Measurements from ENCODE around the gene BTBD6.
A peak's percentile ranks its signal among the peaks of the same experiment; 100 is the strongest.
"Not testable (repeated sequence)": the region's sequence is repeated elsewhere in the genome, so short reads cannot be mapped to it uniquely, and the experiment has no call there.

The BTBD6 gene

DNA sequence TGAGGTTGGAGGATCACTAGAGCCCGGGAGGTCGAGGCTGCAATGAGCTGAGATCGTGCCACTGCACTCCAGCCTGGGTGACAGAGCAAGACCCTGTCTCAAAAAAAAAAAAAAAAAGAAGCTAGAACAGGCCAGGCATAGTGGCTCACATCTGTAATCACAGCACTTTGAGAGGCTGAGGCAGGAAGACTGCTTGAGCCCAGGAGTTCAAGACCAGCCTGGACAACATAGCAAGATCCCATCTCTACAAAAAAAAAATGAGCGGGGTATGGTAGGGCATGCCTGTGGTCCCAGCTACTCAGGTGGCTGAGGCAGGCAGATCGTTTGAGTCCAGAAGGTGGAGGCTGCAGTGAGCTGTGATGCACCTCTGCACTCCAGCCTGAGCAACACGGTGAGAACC, 40.6 kb downstream of the BTBD6 start:
- H3K4me3 ChIP-seq (ENCODE audit: insufficient read depth, low read depth, low read length); H3K36me3 ChIP-seq (ENCODE audit: control insufficient read depth, insufficient read depth, low read length); H3K9me3 ChIP-seq (ENCODE audit: control insufficient read depth, low read length); H3K4me1 ChIP-seq (ENCODE audit: control insufficient read depth, insufficient read depth, low read length); H3K27me3 ChIP-seq (ENCODE audit: control insufficient read depth, insufficient read depth, low read length, poor library complexity, severe bottlenecking); H3K27ac ChIP-seq (ENCODE audit: insufficient read depth, low read depth, low read length, poor library complexity, severe bottlenecking): not testable (repeated sequence)
- WGBS, 2 experiments, result 93 to 96% methylated on average over 6 of the region's 6 CpGs

DNA sequence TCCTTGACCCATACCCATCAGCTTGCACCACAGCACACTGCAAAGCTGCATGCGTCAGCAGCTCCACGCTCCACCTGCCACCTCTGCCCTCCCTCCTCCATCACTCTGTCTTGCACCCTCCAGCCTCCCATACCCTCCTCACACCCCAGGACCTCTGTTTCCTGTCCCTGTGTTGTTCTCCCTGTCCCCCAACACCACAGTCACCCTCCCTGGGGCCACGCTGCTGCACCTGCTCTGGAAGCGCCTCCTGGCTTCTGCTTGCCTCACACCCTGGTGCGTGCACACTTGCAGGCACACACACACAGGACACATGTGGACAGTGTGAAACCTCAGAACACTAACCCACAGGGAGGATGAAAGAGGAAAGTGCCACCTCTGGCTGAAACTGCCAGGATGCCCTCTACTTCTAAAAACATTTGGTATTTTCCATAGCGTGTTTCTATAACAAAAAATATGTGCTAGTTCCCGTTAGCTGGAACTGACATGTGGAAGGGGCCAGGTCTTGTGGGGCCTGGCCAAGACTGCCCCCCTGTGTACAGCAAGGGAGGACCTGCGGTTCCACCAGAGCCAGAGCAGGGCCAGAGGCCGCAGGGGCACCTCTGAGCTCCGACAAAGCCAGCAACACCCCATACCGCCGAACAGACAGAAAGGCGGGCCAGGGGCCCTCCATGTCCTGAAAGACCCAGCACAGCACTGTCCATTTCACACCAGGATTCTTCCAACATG, 42.5 kb downstream of the BTBD6 start:
- Histone ChIP-seq H3K36me3 (ENCODE audit: control insufficient read depth, insufficient read depth, low read length) (no peaks in the 10 kb centered on the region), H3K4me1 (ENCODE audit: control insufficient read depth, insufficient read depth, low read length) (peaks cover 4% of the 10 kb centered on the region), H3K9me3 (ENCODE audit: control insufficient read depth, low read length) (no peaks in the 10 kb centered on the region), H3K4me3 (ENCODE audit: insufficient read depth, low read depth, low read length) (no peak overlapping the region), H3K27me3 (ENCODE audit: control insufficient read depth, insufficient read depth, low read length, poor library complexity, severe bottlenecking) (no peaks in the 10 kb centered on the region), H3K27ac (ENCODE audit: insufficient read depth, low read depth, low read length, poor library complexity, severe bottlenecking) (no peak overlapping the region)
- WGBS, 2 experiments, result 84 to 85% methylated on average over 13 of the region's 13 CpGs

DNA sequence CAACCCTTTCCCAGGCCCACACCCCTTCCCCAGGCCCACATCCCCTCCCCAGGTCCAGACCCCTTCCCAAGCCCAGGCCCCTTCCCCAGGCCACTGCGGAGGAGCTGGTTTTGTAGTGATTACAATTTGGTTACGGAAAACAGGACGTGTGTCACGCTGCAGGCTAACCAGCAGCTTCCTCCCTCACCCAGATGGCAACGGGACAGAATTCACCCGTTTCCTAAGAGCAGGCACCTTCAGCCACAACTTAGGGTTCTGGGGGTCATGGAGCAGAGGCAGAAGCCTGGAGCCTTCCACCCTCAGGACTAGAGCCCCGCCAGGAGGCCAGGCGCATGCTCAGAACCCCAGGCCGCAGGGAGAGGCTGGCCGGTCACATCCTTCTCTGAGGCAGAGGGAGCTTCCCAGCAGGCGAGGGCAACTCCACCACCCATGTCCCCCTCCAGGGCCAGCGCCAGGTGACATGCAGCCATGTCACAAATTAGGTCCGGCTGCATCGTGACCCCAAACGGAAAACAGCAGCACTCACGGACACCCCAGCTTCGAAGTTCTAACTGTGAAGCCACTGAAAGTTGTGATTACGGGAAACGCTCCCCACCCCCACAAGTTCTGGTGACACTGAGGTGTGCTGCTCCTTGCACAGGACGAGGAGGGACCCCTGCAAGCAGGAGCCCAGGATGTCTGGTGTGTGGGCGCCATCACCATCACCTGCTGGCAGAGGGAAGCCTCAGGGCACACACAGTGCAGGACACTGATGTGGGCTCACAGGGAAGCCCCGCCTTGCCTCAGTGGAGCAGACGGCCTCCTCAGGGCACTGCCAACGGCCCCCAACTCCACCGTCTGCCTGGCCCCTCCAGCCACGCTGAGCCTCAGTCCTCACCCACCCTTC, 44.7 kb downstream of the BTBD6 start:
- Histone ChIP-seq H3K27me3 (ENCODE audit: control insufficient read depth, insufficient read depth, low read length, poor library complexity, severe bottlenecking) (no peaks in the 10 kb centered on the region), H3K36me3 (ENCODE audit: control insufficient read depth, insufficient read depth, low read length) (no peaks in the 10 kb centered on the region)
- 90 to 92% methylated on average over 26 of the region's 26 CpGs for WGBS, 2 experiments

DNA sequence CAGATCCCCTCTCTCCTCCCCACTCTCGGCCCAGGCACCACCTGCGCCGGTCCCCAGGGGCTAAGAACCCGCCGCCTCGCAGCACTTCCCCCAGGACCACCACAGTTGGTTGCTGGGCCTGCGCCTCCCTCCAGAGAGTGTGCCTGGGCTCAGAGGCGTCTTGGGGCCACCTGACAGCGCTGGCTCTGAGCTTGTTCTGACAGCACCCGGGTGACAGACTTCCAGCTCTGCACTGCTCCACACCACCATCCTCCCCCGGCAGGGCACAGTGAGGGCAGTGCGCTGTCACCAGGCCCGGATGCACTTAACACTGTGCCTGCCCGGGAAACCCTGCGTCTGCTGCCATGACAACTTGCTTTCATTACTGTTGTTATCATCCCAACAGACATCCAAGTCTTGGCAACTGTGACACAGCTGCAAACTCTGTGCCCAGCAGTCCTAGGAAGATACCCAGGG, 45.8 kb downstream of the BTBD6 start:
- Histone ChIP-seq H3K36me3 (ENCODE audit: control insufficient read depth, insufficient read depth, low read length) (no peaks in the 10 kb centered on the region), H3K27me3 (ENCODE audit: control insufficient read depth, insufficient read depth, low read length, poor library complexity, severe bottlenecking) (peaks cover under 1% of the 10 kb centered on the region), H3K4me1 (ENCODE audit: control insufficient read depth, insufficient read depth, low read length) (no peaks in the 10 kb centered on the region), H3K4me3 (ENCODE audit: insufficient read depth, low read depth, low read length) (no peak overlapping the region), H3K9me3 (ENCODE audit: control insufficient read depth, low read length) (no peaks in the 10 kb centered on the region), H3K27ac (ENCODE audit: insufficient read depth, low read depth, low read length, poor library complexity, severe bottlenecking) (no peak overlapping the region)
- 93% methylated on average over 15 of the region's 15 CpGs for WGBS, 2 experiments

More for the DNA sequence above, 44.7 kb downstream of the BTBD6 start:
- H3K9me3 ChIP-seq (ENCODE audit: control insufficient read depth, low read length), result no peaks in the 10 kb centered on the region
- no peaks in the 10 kb centered on the region for H3K4me1 ChIP-seq (ENCODE audit: control insufficient read depth, insufficient read depth, low read length)
- H3K27ac ChIP-seq (ENCODE audit: insufficient read depth, low read depth, low read length, poor library complexity, severe bottlenecking), result no peak overlapping the region
- no peak overlapping the region for H3K4me3 ChIP-seq (ENCODE audit: insufficient read depth, low read depth, low read length)

DNA sequence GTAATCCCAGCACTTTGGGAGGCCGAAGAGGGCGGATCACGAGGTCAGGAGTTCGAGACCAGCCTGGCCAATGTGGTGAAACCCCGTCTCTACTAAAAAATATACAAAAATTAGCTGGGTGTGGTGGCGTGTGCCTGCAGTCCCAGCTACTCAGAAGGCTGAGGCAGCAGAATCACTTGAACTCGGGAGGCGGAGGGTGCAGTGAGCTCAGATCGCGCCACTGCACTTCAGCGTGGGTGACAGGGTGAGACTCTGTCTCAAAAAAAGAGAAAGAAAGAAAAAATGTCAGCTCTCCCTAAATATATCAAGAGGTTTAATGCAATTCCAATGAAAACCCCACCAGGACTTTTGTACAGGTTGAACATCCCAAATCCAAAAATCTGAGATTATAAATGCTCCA, 49.0 kb downstream of the BTBD6 start:
- H3K9me3 ChIP-seq (ENCODE audit: control insufficient read depth, low read length); H3K27ac ChIP-seq (ENCODE audit: insufficient read depth, low read depth, low read length, poor library complexity, severe bottlenecking); H3K36me3 ChIP-seq (ENCODE audit: control insufficient read depth, insufficient read depth, low read length); H3K4me1 ChIP-seq (ENCODE audit: control insufficient read depth, insufficient read depth, low read length); H3K4me3 ChIP-seq (ENCODE audit: insufficient read depth, low read depth, low read length): not testable (repeated sequence)
- WGBS, 2 experiments, result 94 to 96% methylated on average over 11 of the region's 11 CpGs
- peaks cover 17% of the 10 kb centered on the region for H3K27me3 ChIP-seq (ENCODE audit: control insufficient read depth, insufficient read depth, low read length, poor library complexity, severe bottlenecking)

DNA sequence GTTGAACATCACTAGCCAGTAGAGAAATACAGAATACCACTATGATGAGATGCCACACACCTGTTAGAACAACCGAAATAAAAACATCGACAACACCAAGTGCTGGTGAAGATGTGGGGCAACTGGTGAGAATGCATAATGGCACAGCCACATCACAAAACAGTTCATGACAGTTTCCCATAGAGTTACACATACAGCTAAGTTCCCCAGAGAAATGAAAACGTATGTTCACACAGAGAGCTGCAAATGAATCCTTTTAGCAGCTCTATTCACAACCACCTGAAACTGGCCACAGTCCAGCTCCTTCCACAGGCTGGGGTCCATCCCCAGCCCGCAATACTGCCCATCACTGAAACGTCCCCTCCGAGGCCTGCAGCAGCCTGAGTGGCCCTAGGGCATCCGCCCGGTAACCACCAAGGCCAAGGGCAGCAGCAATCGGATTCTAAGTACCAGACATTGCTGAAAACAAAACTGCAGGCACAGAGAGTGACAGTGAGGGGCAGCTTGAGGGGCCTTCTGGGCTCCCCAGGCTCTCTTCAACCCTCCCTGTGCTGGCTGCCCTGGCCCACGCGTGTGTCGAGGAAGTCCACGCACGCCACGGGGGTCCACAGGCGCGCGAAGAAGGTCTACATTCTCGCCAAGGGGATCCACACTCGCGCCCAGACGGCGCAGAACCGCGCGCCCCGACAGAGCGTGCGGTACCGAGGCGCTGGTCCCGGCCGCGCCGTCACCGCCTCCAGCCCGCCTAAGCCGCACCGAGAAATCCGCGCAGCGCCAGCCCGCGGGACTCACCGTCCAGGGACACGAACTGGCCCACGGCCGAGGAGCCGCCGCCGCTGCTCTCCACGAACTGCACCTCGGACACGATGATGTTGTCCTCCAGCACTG, 51.6 kb downstream of the BTBD6 start:
- peaks cover 17% of the 10 kb centered on the region for H3K27me3 ChIP-seq (ENCODE audit: control insufficient read depth, insufficient read depth, low read length, poor library complexity, severe bottlenecking)
- no peaks in the 10 kb centered on the region for H3K4me1 ChIP-seq (ENCODE audit: control insufficient read depth, insufficient read depth, low read length)
- H3K9me3 ChIP-seq (ENCODE audit: control insufficient read depth, low read length), result no peaks in the 10 kb centered on the region
- H3K36me3 ChIP-seq (ENCODE audit: control insufficient read depth, insufficient read depth, low read length), result no peaks in the 10 kb centered on the region
- H3K4me3 ChIP-seq (ENCODE audit: insufficient read depth, low read depth, low read length), result peak overlapping the region; percentile 76
- no peak overlapping the region for H3K27ac ChIP-seq (ENCODE audit: insufficient read depth, low read depth, low read length, poor library complexity, severe bottlenecking)
- WGBS, 2 experiments, result 12 to 13% methylated on average over 54 of the region's 54 CpGs
